MM.1S (cell line): ENCODE results near the gene S100A8.
A peak's percentile ranks its signal among the peaks of the same experiment; 100 is the strongest.

Source experiments
- DNase-seq: peaks from one replicate; pipeline ENCODE4 v3.0.0-alpha.2; 2015
- H2AFZ ChIP-seq: fragments of 300-600 bp; sonication (generic); 2 replicates; pipeline ENCODE4 v1.6.0; 2016; ENCODE audit warnings: antibody characterized with exemption, low read length
- H3F3A ChIP-seq: fragments of 300-600 bp; sonication (generic); 2 replicates; pipeline ENCODE4 v1.6.1; 2016; ENCODE audit warnings: mild to moderate bottlenecking, antibody characterized with exemption, low read length, moderate library complexity, mixed read lengths; ENCODE audit not compliant: insufficient read depth
- H3K27ac ChIP-seq: fragments of 300-600 bp; sonication (generic); 2 replicates; pipeline ENCODE4 v1.5.1; 2016; ENCODE audit warnings: mild to moderate bottlenecking, low read length
- H3K27me3 ChIP-seq: fragments of 300-600 bp; sonication (generic); replicated peaks from 2 replicates; pipeline ENCODE4 v1.6.0; 2016; ENCODE audit warnings: low read length; ENCODE audit not compliant: insufficient read depth
- H3K36me3 ChIP-seq: fragments of 300-600 bp; sonication (generic); replicated peaks from 2 replicates; pipeline ENCODE4 v1.6.1; 2016; ENCODE audit warnings: mild to moderate bottlenecking, low read length, mixed read lengths; ENCODE audit not compliant: insufficient read depth
- H3K4me1 ChIP-seq: fragments of 300-600 bp; sonication (generic); 2 replicates; pipeline ENCODE4 v1.6.1; 2016; ENCODE audit warnings: low read length, mixed read lengths
- H3K4me2 ChIP-seq: fragments of 300-600 bp; sonication (generic); 2 replicates; pipeline ENCODE4 v1.6.0; 2016; ENCODE audit warnings: low read depth, low read length
- H3K4me3 ChIP-seq: fragments of 300-600 bp; sonication (generic); 2 replicates; pipeline ENCODE4 v1.5.1; 2016; ENCODE audit warnings: low read length, mixed read lengths
- H3K79me2 ChIP-seq: fragments of 300-600 bp; sonication (generic); 2 replicates; pipeline ENCODE4 v1.6.1; 2016; ENCODE audit warnings: mixed run types, low read length, mixed read lengths
- H3K9ac ChIP-seq: fragments of 300-600 bp; sonication (generic); 2 replicates; pipeline ENCODE4 v1.6.1; 2016; ENCODE audit warnings: low read length, mixed read lengths
- H3K9me2 ChIP-seq: fragments of 300-600 bp; sonication (generic); replicated peaks from 2 replicates; pipeline ENCODE4 v1.6.1; 2016; ENCODE audit warnings: mild to moderate bottlenecking, low read length, mixed read lengths; ENCODE audit not compliant: insufficient read depth
- H3K9me3 ChIP-seq: fragments of 300-600 bp; sonication (generic); replicated peaks from 2 replicates; pipeline ENCODE4 v1.6.1; 2016; ENCODE audit warnings: mild to moderate bottlenecking, low read length, mixed read lengths; ENCODE audit not compliant: insufficient read depth
- H4K20me1 ChIP-seq: fragments of 300-600 bp; sonication (generic); 2 replicates; pipeline ENCODE4 v1.6.1; 2016; ENCODE audit warnings: mild to moderate bottlenecking, low read length, moderate library complexity, mixed read lengths; ENCODE audit not compliant: insufficient read depth
- CTCF ChIP-seq: fragments of 300-600 bp; sonication (generic); IDR thresholded peaks from 2 replicates; pipeline ENCODE4 v1.5.1; 2016; ENCODE audit warnings: antibody characterized with exemption, low read length, mixed read lengths
- EZH2 ChIP-seq: fragments of 300-600 bp; sonication (generic); optimal IDR thresholded peaks from 2 replicates; pipeline ENCODE3; 2017; ENCODE audit warnings: low read depth, mild to moderate bottlenecking, antibody characterized with exemption, low read length, mixed read lengths
- EZH2phosphoT487 ChIP-seq: fragments of 300-600 bp; sonication (generic); IDR thresholded peaks from 2 replicates; pipeline ENCODE4 v1.6.1; 2018; ENCODE audit warnings: antibody characterized with exemption, low read length

S100A8 gene

GRCh38 chr1:153430561-153430960 lies 39.7 kb upstream of the S100A8 start:
- no peak overlapping the region for H3K4me3 ChIP-seq
- no peak overlapping the region for H3K9ac ChIP-seq
- H3K4me1 ChIP-seq = no peaks in the 10 kb centered on the region
- H3K4me2 ChIP-seq = no peak overlapping the region
- no peaks in the 10 kb centered on the region for H3K9me2 ChIP-seq
- no peak overlapping the region for H3K27ac ChIP-seq
- DNase-seq = peak; percentile 2
- no peaks in the 10 kb centered on the region for H3K79me2 ChIP-seq
- H2AFZ ChIP-seq = no peak overlapping the region
- H3K36me3 ChIP-seq = no peaks in the 10 kb centered on the region
- peaks cover 26% of the 10 kb centered on the region; the same call in 1 of the 2 replicates for H3K27me3 ChIP-seq
- no peaks in the 10 kb centered on the region for H4K20me1 ChIP-seq
- H3F3A ChIP-seq = no peaks in the 10 kb centered on the region
- no peaks in the 10 kb centered on the region for H3K9me3 ChIP-seq
- TF ChIP-seq CTCF = no peak

- no peaks in the 10 kb centered on the region for H3K4me1 ChIP-seq
- peaks cover 26% of the 10 kb centered on the region; the same call in 1 of the 2 replicates for H3K27me3 ChIP-seq
- H3F3A ChIP-seq = no peaks in the 10 kb centered on the region
- TF ChIP-seq EZH2 = no peak
- no peak for TF ChIP-seq CTCF
- no peak for TF ChIP-seq EZH2phosphoT487
- H3K9me2 ChIP-seq = no peaks in the 10 kb centered on the region
- H3K36me3 ChIP-seq = no peaks in the 10 kb centered on the region
- no peak overlapping the region for H3K9ac ChIP-seq
- no peaks in the 10 kb centered on the region for H4K20me1 ChIP-seq
- no peaks in the 10 kb centered on the region for H3K79me2 ChIP-seq
- no peak overlapping the region for H2AFZ ChIP-seq
- peak; percentile 3 for DNase-seq
- H3K9me3 ChIP-seq = no peaks in the 10 kb centered on the region
- no peak overlapping the region for H3K4me3 ChIP-seq
- no peak overlapping the region for H3K27ac ChIP-seq
- no peak overlapping the region for H3K4me2 ChIP-seq
Observed at GRCh38 chr1:153430166-153430553, 39.3 kb upstream of the S100A8 start.

- Histone ChIP-seq H3K27me3 (peaks cover 26% of the 10 kb centered on the region; the same call in 1 of the 2 replicates), H3K79me2 (no peaks in the 10 kb centered on the region), H3F3A (no peaks in the 10 kb centered on the region), H3K36me3 (no peaks in the 10 kb centered on the region), H3K4me2 (no peak overlapping the region), H3K27ac (no peak overlapping the region), H3K9me3 (no peaks in the 10 kb centered on the region), H3K9me2 (no peaks in the 10 kb centered on the region), H3K4me3 (no peak overlapping the region), H4K20me1 (no peaks in the 10 kb centered on the region), H3K4me1 (no peaks in the 10 kb centered on the region), H2AFZ (no peak overlapping the region), H3K9ac (no peak overlapping the region)
- TF ChIP-seq CTCF = no peak
- TF ChIP-seq EZH2 = no peak
- no peak for TF ChIP-seq EZH2phosphoT487
- peak; percentile 0 for DNase-seq
Observed at GRCh38 chr1:153429266-153430165, 38.6 kb upstream of the S100A8 start.
